ENCODE data around the gene BIVM. TPM values are rescaled to one million over a fixed set of nuclear protein-coding genes. Genes with fewer than 3 reads are reported as not detected.

Gene BIVM
- total and polyA plus RNA-seq, 2 donors: 14.3 to 60.2 TPM

DNA sequence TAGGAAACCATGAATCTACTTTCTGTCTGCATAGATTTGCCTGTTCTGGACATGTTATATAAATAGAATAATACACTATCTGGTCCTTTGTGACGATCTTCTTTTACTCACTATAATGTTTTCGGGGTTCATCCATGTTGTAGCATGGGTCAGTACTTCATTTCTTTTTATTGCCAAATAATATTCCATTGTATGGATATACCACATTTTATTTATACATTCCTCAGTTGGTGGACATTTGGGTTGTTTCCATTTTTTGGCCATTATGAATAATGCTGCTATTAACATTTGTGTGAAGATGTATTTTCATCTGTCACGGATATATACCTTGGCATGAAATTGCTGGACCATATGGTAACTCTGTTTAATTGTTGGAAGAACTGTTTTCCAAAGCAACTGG is 6.8 kb downstream of the BIVM start:
- no peak overlapping the region for H3K27ac ChIP-seq (ENCODE audit: low read depth)
- WGBS: 98% methylated on average over 3 of the region's 3 CpGs
- H3K4me3 ChIP-seq (ENCODE audit: low read depth, low read length): no peak overlapping the region
- no peaks in the 10 kb centered on the region for H3K36me3 ChIP-seq (ENCODE audit: insufficient read depth)
- no peak for DNase-seq (ENCODE audit: extremely low spot score)
- H3K4me1 ChIP-seq (ENCODE audit: insufficient read depth): no peaks in the 10 kb centered on the region

DNA sequence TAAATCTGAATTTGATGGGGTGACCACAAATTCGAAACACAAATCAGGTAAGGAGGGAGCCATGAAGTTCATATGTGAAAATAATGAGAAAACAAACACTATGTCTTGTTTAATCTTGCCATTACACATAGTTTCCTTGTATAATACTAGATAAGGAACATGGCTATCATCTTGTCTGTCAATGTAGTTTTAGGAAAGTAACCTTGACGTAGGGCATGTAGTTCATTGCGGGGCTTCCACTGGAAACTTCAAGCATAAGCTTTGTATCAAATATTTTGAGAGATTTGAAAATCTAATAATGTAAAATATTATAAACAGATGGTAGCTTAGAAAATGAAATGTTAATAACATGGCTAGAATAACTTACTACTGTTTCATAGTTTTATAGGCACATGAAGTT is 8.8 kb downstream of the BIVM start:
- H3K4me1 ChIP-seq (ENCODE audit: insufficient read depth): no peaks in the 10 kb centered on the region
- 94% methylated on average over 3 of the region's 3 CpGs for WGBS
- no peak overlapping the region for H3K27ac ChIP-seq (ENCODE audit: low read depth)
- DNase-seq (ENCODE audit: extremely low spot score): no peak
- H3K4me3 ChIP-seq (ENCODE audit: low read depth, low read length): no peak overlapping the region
- H3K36me3 ChIP-seq (ENCODE audit: insufficient read depth): no peaks in the 10 kb centered on the region

DNA sequence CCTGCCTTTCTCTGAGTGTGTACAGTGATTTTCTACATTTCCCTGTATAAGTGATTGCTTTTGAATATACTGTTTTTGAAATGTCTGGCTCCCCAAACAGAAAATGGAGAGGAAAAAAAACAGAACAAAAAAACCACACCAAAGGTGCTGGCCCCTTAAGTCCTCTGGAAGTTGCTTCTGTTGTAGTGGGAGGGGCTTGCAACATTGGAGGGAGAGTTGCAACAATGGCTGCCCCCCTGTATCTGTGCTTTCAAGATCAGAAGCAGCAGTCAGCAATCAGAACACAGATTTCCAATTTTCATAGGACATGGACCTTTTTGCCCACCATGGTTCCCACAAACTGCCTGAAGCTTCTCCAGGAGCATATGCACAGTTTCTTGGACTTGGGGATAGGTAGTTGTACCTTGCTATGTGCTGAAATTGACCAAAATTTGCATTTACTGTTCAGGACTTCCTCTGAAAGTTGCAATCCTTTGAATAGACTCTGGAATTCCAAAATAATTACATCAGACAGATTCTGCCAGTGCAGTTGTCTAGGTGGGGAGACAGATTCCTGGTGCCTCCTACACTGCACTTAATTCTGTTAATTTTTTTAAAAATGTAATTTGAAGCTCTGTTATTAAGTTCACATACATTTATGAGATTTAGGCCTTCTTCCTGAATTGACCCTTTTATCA is 13.8 kb downstream of the BIVM start:
- peaks cover 2% of the 10 kb centered on the region for H3K36me3 ChIP-seq (ENCODE audit: insufficient read depth)
- no peak overlapping the region for H3K4me3 ChIP-seq (ENCODE audit: low read depth, low read length)
- DNase-seq (ENCODE audit: extremely low spot score): no peak
- H3K4me1 ChIP-seq (ENCODE audit: insufficient read depth): no peaks in the 10 kb centered on the region
- H3K27ac ChIP-seq (ENCODE audit: low read depth): no peak overlapping the region

DNA sequence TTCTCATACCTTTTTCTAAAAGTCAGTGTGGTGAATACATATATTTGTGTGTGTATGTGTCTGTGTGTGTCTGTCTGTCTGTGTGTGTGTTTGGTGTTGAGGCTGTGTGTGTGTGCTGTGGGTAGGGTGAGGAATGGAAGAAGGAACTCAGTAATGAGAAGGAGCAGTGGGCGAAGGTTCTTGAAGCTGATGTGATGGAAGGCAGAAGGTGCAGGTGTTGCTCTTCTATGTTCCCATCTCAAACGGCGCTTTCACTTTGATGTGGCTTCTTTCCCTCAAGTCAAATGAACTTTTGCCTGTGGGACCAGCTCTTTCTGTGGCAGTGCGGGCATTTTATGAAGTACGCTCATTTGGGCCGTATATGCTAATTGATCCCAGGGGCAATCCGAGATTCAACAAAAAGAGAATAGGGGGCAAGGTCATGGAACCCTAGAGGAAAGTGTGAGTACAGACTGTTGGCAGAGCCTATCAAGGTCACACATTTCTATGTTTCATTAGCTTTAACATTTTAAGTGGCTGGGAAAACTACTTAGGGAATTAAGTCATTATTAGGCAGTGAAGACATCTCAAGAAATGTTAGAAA is 15.2 kb downstream of the BIVM start:
- no peak for DNase-seq (ENCODE audit: extremely low spot score)
- Histone ChIP-seq H3K27ac (ENCODE audit: low read depth) (no peak overlapping the region), H3K4me3 (ENCODE audit: low read depth, low read length) (no peak overlapping the region), H3K4me1 (ENCODE audit: insufficient read depth) (no peaks in the 10 kb centered on the region), H3K36me3 (ENCODE audit: insufficient read depth) (peaks cover 2% of the 10 kb centered on the region)
- WGBS: 87% methylated on average over 7 of the region's 7 CpGs

DNA sequence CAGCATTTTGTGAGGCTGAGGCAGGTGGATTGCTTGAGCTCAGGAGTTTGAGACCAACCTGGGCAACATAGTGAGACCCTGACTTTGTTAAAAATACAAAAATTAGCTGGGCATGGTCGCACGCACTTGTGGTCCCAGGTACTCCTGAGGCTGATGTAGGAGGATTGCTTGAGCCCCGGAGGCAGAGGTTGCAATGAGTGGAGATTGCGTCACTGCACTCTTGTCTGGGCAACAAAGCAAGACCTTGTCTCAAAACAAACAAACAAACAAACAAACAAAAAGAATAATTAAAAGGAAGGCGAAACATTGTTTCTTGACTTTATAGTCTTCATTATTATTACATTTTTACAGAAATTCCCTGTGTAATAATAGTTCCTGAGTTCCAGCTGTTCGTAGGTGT is 15.9 kb downstream of the BIVM start:
- H3K36me3 ChIP-seq (ENCODE audit: insufficient read depth): peaks cover 3% of the 10 kb centered on the region

DNA sequence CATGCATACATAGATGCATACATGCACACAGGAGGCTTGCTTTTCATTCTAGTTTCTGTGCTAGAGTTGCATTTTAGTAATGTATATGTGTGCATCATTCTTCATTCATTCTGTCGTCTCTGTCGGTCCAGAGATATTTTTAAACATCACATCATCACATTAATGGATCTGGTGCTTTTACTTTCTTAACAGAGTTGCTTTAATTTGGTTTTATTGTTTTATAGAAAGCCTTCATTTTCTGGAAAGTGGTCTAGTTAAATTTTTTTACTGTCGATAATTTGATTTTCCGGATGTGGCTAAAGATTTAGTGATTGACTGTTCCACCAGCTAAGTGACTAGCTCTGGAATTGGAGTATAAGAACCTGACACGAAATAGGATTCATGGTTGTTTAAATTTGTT is 16.9 kb downstream of the BIVM start:
- no peak for DNase-seq (ENCODE audit: extremely low spot score)
- H3K36me3 ChIP-seq (ENCODE audit: insufficient read depth): peaks cover 4% of the 10 kb centered on the region
- WGBS: 88% methylated on average over 5 of the region's 5 CpGs

More for the DNA sequence above, 15.9 kb downstream of the BIVM start:
- DNase-seq (ENCODE audit: extremely low spot score): no peak
- no peaks in the 10 kb centered on the region for H3K4me1 ChIP-seq (ENCODE audit: insufficient read depth)
- 87% methylated on average over 6 of the region's 6 CpGs for WGBS
- H3K27ac ChIP-seq (ENCODE audit: low read depth): no peak overlapping the region
- H3K4me3 ChIP-seq (ENCODE audit: low read depth, low read length): no peak overlapping the region

DNA sequence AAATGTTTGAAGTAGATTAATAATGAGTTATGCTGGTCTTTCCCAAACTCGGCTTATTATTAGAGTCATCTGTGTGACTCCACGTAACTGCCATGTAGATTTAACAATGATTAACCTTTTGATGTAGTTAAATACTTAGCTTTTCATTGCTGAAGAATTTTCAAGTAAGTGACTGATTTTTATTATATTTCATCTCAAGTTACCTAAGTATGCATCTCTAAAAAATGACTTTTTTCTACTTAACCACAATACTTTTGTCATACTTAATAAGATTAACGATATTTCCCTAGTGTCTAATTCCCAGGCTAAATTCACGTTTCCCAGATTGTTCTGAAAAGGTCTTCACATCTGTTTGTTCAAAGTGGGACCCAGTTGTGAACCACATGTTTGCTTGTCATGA is 17.8 kb downstream of the BIVM start:
- no peak overlapping the region for H3K4me3 ChIP-seq (ENCODE audit: low read depth, low read length)
- 88% methylated on average over 4 of the region's 4 CpGs for WGBS
- peaks cover 4% of the 10 kb centered on the region for H3K36me3 ChIP-seq (ENCODE audit: insufficient read depth)
- H3K4me1 ChIP-seq (ENCODE audit: insufficient read depth): no peaks in the 10 kb centered on the region
- no peak for DNase-seq (ENCODE audit: extremely low spot score)
- H3K27ac ChIP-seq (ENCODE audit: low read depth): no peak overlapping the region

More for the DNA sequence above, 16.9 kb downstream of the BIVM start:
- H3K4me1 ChIP-seq (ENCODE audit: insufficient read depth): no peaks in the 10 kb centered on the region
- H3K4me3 ChIP-seq (ENCODE audit: low read depth, low read length): no peak overlapping the region
- H3K27ac ChIP-seq (ENCODE audit: low read depth): no peak overlapping the region

DNA sequence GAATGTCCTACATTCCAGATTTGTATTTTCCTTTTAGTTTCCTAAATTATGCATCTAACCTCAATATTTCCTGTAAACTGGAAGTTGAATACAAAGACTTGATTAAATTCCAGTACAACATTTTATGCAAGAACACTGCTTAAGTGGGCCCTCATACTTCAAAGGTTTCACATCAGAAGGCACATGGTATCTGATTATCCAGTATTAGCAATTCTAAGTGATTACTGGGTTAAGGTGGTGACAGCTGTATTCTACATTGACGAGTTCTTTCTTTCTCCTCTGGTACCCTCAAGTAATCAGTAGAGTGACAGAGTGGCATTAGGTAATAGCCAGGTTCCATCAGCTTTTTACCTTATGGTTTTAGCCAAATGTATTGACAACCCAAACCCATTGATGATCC is 18.3 kb downstream of the BIVM start:
- H3K4me1 ChIP-seq (ENCODE audit: insufficient read depth): no peaks in the 10 kb centered on the region
- H3K27ac ChIP-seq (ENCODE audit: low read depth): no peak overlapping the region
- no peak for DNase-seq (ENCODE audit: extremely low spot score)
- H3K36me3 ChIP-seq (ENCODE audit: insufficient read depth): peaks cover 4% of the 10 kb centered on the region
- H3K4me3 ChIP-seq (ENCODE audit: low read depth, low read length): no peak overlapping the region
- WGBS: 88% methylated on average over 1 of the region's 1 CpG

DNA sequence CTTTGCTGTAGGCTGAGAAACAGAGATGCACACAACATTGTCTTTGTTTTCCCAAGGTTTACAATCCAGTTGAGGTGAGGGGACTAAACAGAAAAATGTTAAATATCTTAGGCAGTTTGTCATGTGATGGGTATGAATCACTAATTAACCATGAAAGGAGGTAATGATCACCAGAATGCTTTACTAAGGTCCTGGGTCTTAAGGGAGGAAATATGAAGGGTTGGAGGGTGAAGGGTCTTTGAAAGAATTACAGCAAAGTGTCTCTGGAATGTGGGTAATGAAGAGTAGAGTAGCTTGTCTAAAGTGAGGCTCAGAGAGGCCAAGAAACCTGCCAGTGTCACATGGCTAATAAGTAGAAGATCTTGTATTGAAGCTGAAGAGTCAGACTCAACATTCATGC is 19.0 kb downstream of the BIVM start:
- no peaks in the 10 kb centered on the region for H3K4me1 ChIP-seq (ENCODE audit: insufficient read depth)
- H3K36me3 ChIP-seq (ENCODE audit: insufficient read depth): peaks cover 4% of the 10 kb centered on the region
- DNase-seq (ENCODE audit: extremely low spot score): no peak
- H3K27ac ChIP-seq (ENCODE audit: low read depth): no peak overlapping the region
- no peak overlapping the region for H3K4me3 ChIP-seq (ENCODE audit: low read depth, low read length)

DNA sequence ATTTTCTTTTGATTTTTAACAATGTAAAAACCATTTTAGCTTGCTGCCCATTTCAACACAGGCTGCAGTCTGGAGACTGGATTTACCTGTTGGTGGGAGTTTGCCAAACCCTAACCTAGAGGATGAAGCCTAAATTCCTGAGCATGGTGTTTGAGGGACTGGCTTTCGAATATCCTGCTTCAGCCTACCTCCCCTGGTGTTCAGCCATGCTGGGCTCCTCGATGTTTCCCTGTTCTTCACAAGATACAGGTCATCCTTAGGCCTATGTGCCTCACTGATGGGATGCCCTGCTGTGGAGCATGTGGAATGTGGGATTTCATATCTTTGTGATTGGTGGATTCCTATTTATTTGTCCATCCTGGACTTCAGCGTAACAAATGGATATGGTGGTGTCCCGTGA is 26.5 kb downstream of the BIVM start:
- WGBS: 94% methylated on average over 4 of the region's 4 CpGs
- Histone ChIP-seq H3K4me1 (ENCODE audit: insufficient read depth) (no peaks in the 10 kb centered on the region), H3K4me3 (ENCODE audit: low read depth, low read length) (no peak overlapping the region), H3K36me3 (ENCODE audit: insufficient read depth) (peaks cover 5% of the 10 kb centered on the region), H3K27ac (ENCODE audit: low read depth) (no peak overlapping the region)
- DNase-seq (ENCODE audit: extremely low spot score): no peak

DNA sequence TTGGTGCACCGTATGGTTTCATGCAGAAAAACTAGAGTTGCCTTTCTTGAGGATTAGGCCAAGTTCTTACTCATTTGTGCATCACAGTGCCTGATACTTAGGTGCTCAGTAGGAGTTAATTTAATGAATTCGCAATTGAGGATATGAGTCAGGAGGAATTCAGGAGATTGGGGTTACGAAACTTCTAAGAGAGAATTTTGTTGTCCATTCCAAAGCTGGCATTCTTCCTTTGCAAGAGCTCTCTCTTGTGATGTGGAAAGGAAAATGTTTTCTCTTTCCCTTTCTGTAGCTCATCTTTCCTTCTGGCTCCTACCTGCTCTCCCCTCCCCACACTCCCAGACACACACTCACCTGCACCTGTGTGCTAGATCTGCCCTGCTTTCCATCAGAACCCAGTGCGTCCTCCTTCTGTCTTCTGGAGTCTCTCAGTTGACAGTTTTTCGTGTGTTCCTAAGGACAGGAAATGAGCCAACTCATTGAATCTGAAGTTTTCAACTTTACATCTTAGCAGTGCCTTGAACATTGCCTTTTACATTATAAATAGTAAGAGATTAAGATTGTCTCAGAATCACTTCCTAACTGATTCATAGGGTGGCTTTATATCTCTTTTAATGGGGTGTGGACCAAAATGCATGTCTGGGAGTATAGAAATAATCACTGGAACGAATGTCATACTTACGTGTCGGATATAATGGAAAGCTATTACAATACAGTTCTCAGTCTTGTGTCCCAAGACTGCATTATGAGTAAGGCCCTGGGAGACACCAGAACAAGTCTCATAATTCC is 27.2 kb downstream of the BIVM start:
- H3K4me3 ChIP-seq (ENCODE audit: low read depth, low read length): no peak overlapping the region
- 84% methylated on average over 8 of the region's 8 CpGs for WGBS
- H3K36me3 ChIP-seq (ENCODE audit: insufficient read depth): peaks cover 5% of the 10 kb centered on the region
- H3K4me1 ChIP-seq (ENCODE audit: insufficient read depth): no peaks in the 10 kb centered on the region
- DNase-seq (ENCODE audit: extremely low spot score): no peak
- no peak overlapping the region for H3K27ac ChIP-seq (ENCODE audit: low read depth)

DNA sequence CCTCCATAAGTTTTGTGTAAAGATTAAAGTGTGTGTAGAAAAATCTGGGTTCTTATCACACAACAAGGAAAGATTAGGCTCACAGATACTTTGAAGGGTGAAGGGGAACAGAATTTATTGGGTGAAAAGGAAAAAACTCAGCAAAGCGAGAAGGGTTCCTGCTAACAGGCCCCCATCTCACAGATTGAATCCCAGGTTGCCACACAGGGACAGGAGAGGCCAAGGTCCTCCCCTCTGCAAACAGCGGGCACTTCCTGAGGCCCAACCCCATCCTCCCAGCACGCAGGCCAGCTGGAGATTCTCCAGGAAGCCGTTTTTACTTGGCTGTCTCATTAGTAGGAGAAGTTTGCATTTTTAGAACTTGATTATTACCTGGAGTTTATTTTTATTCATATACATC is 31.7 kb downstream of the BIVM start:
- H3K36me3 ChIP-seq (ENCODE audit: insufficient read depth): no peaks in the 10 kb centered on the region
- 49% methylated on average over 4 of the region's 4 CpGs for WGBS

DNA sequence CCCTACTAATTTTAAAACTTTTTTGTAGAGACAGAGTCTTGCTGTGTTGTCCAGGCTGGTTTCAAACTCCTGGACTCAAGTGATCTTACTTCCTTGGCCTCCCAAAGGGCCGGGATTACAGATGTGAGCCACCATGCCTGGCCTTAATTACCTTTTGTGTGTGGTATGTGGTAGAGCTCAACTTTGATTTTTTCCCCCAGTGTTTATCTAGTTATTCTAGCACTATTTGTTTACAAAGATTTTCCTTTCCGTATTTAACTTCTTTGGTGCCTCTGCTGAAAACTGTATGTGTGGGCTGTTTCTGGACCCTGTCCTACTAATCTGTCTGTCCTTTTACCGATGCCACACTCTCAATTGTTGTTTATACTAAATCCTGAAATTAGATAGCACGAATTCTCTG is 37.6 kb downstream of the BIVM start:
- DNase-seq (ENCODE audit: extremely low spot score): no peak
- H3K36me3 ChIP-seq (ENCODE audit: insufficient read depth): peaks cover 2% of the 10 kb centered on the region
- no peak overlapping the region for H3K4me3 ChIP-seq (ENCODE audit: low read depth, low read length)
- H3K27ac ChIP-seq (ENCODE audit: low read depth): no peak overlapping the region
- WGBS: 82% methylated on average over 4 of the region's 4 CpGs
- H3K4me1 ChIP-seq (ENCODE audit: insufficient read depth): no peaks in the 10 kb centered on the region

More for the DNA sequence above, 31.7 kb downstream of the BIVM start:
- Histone ChIP-seq H3K4me3 (ENCODE audit: low read depth, low read length) (no peak overlapping the region), H3K4me1 (ENCODE audit: insufficient read depth) (no peaks in the 10 kb centered on the region), H3K27ac (ENCODE audit: low read depth) (no peak overlapping the region)
- no peak for DNase-seq (ENCODE audit: extremely low spot score)

DNA sequence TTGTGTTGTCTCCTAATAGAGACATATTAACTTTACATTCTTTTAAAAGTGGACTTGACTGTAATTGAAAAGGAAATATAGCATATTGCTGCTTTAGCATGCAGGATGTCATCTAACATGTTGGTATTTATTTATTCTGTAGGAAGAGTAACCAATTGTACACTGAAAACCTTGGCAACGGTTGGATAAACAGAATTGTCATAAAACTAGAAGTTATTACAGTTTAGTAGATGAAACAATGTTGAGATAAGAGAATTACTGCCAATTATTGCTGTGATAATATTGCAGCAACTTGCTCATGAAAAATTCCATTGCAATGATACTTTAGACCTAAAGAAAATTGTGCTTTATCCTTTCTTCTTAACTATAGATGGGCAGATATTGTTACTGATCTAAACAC is 39.4 kb downstream of the BIVM start:
- 61% methylated on average over 1 of the region's 1 CpG for WGBS

More for the DNA sequence above, 39.4 kb downstream of the BIVM start:
- H3K4me1 ChIP-seq (ENCODE audit: insufficient read depth): no peaks in the 10 kb centered on the region
- H3K36me3 ChIP-seq (ENCODE audit: insufficient read depth): peaks cover 2% of the 10 kb centered on the region
- no peak overlapping the region for H3K27ac ChIP-seq (ENCODE audit: low read depth)
- H3K4me3 ChIP-seq (ENCODE audit: low read depth, low read length): no peak overlapping the region
- no peak for DNase-seq (ENCODE audit: extremely low spot score)
